HEK293 (cell line): Measurements from ENCODE around the gene PSG4.
"Not testable (repeated sequence)": the region's sequence is repeated elsewhere in the genome, so short reads cannot be mapped to it uniquely, and the experiment has no call there.

Source experiments
- CTCF ChIP-seq: fragments of 450-650 bp; formaldehyde crosslinking; IDR thresholded peaks from 2 replicates; pipeline ENCODE4 v1.5.1; 2016; ENCODE audit warnings: missing biosample characterization, missing genetic modification characterization
- KLF8 ChIP-seq: fragments of 450-650 bp; formaldehyde crosslinking; IDR thresholded peaks from 2 replicates; pipeline ENCODE4 v1.5.1; 2016; ENCODE audit warnings: missing biosample characterization, missing genetic modification characterization
- PBX3 ChIP-seq: sonication (generic); formaldehyde crosslinking; IDR thresholded peaks from 2 replicates; pipeline ENCODE4 v1.8.1; 2022; ENCODE audit warnings: mild to moderate bottlenecking, moderate library complexity, missing genetic modification reagents
- ZBTB7A ChIP-seq: fragments of 450-650 bp; formaldehyde crosslinking; IDR thresholded peaks from 2 replicates; pipeline ENCODE4 v1.5.1; 2016; ENCODE audit warnings: low read depth, missing biosample characterization, missing genetic modification characterization
- ZFHX2 ChIP-seq: fragments of 450-650 bp; formaldehyde crosslinking; conservative IDR thresholded peaks from 2 replicates; pipeline ENCODE4 v1.5.1; 2016; ENCODE audit warnings: missing biosample characterization, missing genetic modification characterization
- ZNF121 ChIP-seq: fragments of 450-650 bp; formaldehyde crosslinking; IDR thresholded peaks from 2 replicates; pipeline ENCODE4 v1.5.1; 2016; ENCODE audit warnings: missing biosample characterization, missing genetic modification characterization
- ZNF140 ChIP-seq: fragments of 450-650 bp; formaldehyde crosslinking; IDR thresholded peaks from 2 replicates; pipeline ENCODE4 v1.5.1; 2016; ENCODE audit warnings: missing biosample characterization, missing genetic modification characterization
- ZNF311 ChIP-seq: fragments of 450-650 bp; formaldehyde crosslinking; IDR thresholded peaks from 2 replicates; pipeline ENCODE4 v1.5.1; 2017; ENCODE audit warnings: missing biosample characterization, missing genetic modification characterization, borderline replicate concordance
- ZNF335 ChIP-seq: fragments of 450-650 bp; formaldehyde crosslinking; conservative IDR thresholded peaks from 2 replicates; pipeline ENCODE4 v1.5.1; 2016; ENCODE audit warnings: missing biosample characterization, missing genetic modification characterization
- ZNF701 ChIP-seq: fragments of 450-650 bp; formaldehyde crosslinking; IDR thresholded peaks from 2 replicates; pipeline ENCODE4 v1.5.1; 2016; ENCODE audit warnings: missing biosample characterization, missing genetic modification characterization
- ZSCAN30 ChIP-seq: fragments of 450-650 bp; IDR thresholded peaks from 2 replicates; pipeline ENCODE4 v1.5.1; 2018; ENCODE audit warnings: missing biosample characterization, mild to moderate bottlenecking, missing genetic modification characterization, moderate library complexity
- TF ChIP-seq, protein P1 (sequence below): fragments of 450-650 bp; formaldehyde crosslinking; IDR thresholded peaks from 2 replicates; pipeline ENCODE4 v1.5.1; 2016; ENCODE audit warnings: missing biosample characterization, missing genetic modification characterization

- TF ChIP-seq ZFHX2 (tag by site-specific recombination); CTCF (tag by site-specific recombination); ZNF311 (tag by site-specific recombination); ZNF121 (tag by site-specific recombination); KLF8 (tag by site-specific recombination); ZNF701 (tag by site-specific recombination); ZNF335 (tag by site-specific recombination); ZNF140 (tag by site-specific recombination); PBX3 (CRISPR knock-in tag); ZBTB7A (tag by site-specific recombination); ZSCAN30 (tag by site-specific recombination): not testable (repeated sequence)
- TF ChIP-seq, protein P1, sequence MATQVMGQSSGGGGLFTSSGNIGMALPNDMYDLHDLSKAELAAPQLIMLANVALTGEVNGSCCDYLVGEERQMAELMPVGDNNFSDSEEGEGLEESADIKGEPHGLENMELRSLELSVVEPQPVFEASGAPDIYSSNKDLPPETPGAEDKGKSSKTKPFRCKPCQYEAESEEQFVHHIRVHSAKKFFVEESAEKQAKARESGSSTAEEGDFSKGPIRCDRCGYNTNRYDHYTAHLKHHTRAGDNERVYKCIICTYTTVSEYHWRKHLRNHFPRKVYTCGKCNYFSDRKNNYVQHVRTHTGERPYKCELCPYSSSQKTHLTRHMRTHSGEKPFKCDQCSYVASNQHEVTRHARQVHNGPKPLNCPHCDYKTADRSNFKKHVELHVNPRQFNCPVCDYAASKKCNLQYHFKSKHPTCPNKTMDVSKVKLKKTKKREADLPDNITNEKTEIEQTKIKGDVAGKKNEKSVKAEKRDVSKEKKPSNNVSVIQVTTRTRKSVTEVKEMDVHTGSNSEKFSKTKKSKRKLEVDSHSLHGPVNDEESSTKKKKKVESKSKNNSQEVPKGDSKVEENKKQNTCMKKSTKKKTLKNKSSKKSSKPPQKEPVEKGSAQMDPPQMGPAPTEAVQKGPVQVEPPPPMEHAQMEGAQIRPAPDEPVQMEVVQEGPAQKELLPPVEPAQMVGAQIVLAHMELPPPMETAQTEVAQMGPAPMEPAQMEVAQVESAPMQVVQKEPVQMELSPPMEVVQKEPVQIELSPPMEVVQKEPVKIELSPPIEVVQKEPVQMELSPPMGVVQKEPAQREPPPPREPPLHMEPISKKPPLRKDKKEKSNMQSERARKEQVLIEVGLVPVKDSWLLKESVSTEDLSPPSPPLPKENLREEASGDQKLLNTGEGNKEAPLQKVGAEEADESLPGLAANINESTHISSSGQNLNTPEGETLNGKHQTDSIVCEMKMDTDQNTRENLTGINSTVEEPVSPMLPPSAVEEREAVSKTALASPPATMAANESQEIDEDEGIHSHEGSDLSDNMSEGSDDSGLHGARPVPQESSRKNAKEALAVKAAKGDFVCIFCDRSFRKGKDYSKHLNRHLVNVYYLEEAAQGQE: not testable (repeated sequence)
Measured at GRCh38 chr19:43245848-43246247, 40.4 kb upstream of the PSG4 start.
